ENCODE data around the gene CLIP4.

DNA sequence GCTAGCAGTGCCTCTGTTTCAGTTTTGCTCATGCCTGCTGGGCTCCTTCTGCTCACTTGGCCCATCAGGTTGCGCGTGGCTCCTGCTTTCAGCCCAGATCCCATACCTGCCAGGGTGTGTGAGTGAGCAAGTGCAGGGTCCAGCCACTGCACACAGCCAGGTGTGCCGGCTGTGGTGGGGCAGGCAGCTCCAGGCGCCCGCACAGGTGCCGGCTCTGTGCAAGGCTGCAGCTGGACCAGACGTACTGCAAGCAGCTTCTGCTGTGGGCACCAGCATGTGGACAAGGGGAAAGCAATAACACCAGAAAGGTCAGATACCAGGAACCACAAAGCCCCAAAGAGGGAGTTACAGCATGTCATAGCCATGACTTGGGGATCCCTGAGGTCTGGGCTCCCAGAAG lies 35.3 kb upstream of the CLIP4 start:
- TF ChIP-seq, protein P1, sequence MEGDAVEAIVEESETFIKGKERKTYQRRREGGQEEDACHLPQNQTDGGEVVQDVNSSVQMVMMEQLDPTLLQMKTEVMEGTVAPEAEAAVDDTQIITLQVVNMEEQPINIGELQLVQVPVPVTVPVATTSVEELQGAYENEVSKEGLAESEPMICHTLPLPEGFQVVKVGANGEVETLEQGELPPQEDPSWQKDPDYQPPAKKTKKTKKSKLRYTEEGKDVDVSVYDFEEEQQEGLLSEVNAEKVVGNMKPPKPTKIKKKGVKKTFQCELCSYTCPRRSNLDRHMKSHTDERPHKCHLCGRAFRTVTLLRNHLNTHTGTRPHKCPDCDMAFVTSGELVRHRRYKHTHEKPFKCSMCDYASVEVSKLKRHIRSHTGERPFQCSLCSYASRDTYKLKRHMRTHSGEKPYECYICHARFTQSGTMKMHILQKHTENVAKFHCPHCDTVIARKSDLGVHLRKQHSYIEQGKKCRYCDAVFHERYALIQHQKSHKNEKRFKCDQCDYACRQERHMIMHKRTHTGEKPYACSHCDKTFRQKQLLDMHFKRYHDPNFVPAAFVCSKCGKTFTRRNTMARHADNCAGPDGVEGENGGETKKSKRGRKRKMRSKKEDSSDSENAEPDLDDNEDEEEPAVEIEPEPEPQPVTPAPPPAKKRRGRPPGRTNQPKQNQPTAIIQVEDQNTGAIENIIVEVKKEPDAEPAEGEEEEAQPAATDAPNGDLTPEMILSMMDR (IDR thresholded peaks at IDR 0.05 in 8 of 11, conservative IDR thresholded peaks at IDR 0.05 in 3 of 11), result no peak
- TF ChIP-seq POLR2AphosphoS5 (IDR thresholded peaks at IDR 0.05), result no peak
